A549 (cell line): ENCODE results near the gene FAM174C. TPM values are rescaled to one million over a fixed set of nuclear protein-coding genes. Genes with fewer than 3 reads are reported as not detected.

Experiments used
- ATAC-seq, 2 experiments: fragments of 200-7000 bp in 1 of 2; fragments of >200 bp in 1 of 2; cut with Nextera tagmentation in 1 of 2; cut with Tn5 transposase in 1 of 2; 3 replicates each; pipeline versions ENCODE4 v1.8.0 to v1.9.1; 2018 to 2020; ENCODE audit warnings: mild to moderate bottlenecking in 1 of 2, moderate library complexity in 1 of 2
- CTCF ChIA-PET: fragments of 300-600 bp; sonication (Branson Sonifier 250); formaldehyde crosslinking; extraction: SDS; loops from one replicate; lab custom pipeline; 2021; ENCODE audit warnings: antibody characterized with exemption, inconsistent platforms; lab: Yijun Ruan, JAX
- POLR2A ChIA-PET: fragments of 350-600 bp; formaldehyde crosslinking; extraction: SDS; loops from one replicate; lab custom pipeline; 2021; ENCODE audit warnings: antibody characterized with exemption, inconsistent platforms; lab: Yijun Ruan, JAX
- DNase-seq, 2 experiments: peaks; one replicate each; pipeline versions ENCODE4 v3.0.0 to v3.0.0-alpha.2; 2011 to 2016; ENCODE audit warnings: low read depth in 1 of 2, low spot score in 1 of 2
- FAIRE-seq: peaks from 2 replicates; lab custom pipeline; 2011; peaks lifted over from hg19 to GRCh38; lab: Jason Lieb, UNC
- H3K27ac ChIP-seq, 2 experiments: fragments of >200 bp; sonication (Bioruptor Twin); formaldehyde crosslinking; 3 replicates each; pipeline ENCODE4 v1.5.1; 2016 to 2017
- H3K4me1 ChIP-seq: fragments of >200 bp; sonication (Bioruptor Twin); formaldehyde crosslinking; 3 replicates; pipeline ENCODE4 v1.6.1; 2016
- H3K4me2 ChIP-seq: fragments of >200 bp; sonication (Bioruptor Twin); formaldehyde crosslinking; 3 replicates; pipeline ENCODE4 v1.6.1; 2016
- H3K4me3 ChIP-seq: fragments of >200 bp; sonication (Bioruptor Twin); formaldehyde crosslinking; 3 replicates; pipeline ENCODE4 v1.5.1; 2016
- H3K9me3 ChIP-seq: fragments of >200 bp; sonication (Bioruptor Twin); formaldehyde crosslinking; 3 replicates; pipeline ENCODE4 v1.6.1; 2016
- CHD4 ChIP-seq: fragments of 200-600 bp; sonication (generic); IDR thresholded peaks from 2 replicates; pipeline ENCODE4 v1.6.1; 2016; ENCODE audit warnings: antibody characterized with exemption, mild to moderate bottlenecking, borderline replicate concordance
- EHF ChIP-seq: fragments of 250-450 bp; sonication (Bioruptor Pico); IDR thresholded peaks from 2 replicates; pipeline ENCODE4 v1.5.0; 2020; ENCODE audit warnings: mild to moderate bottlenecking
- EHMT2 ChIP-seq: fragments of 200-600 bp; sonication (generic); IDR thresholded peaks from 2 replicates; pipeline ENCODE4 v1.6.1; 2016; ENCODE audit warnings: antibody characterized with exemption, low read depth, mild to moderate bottlenecking, moderate library complexity
- ESRRA ChIP-seq: fragments of 150-350 bp; IDR thresholded peaks from 2 replicates; pipeline ENCODE4 v1.6.1; 2014; ENCODE audit warnings: mild to moderate bottlenecking, low read length, borderline replicate concordance
- FOSL2 ChIP-seq, 2 experiments: fragments of 450-650 bp in 1 of 2; fragments of >200 bp in 1 of 2; sonication (Bioruptor Twin) in 1 of 2; formaldehyde crosslinking; IDR thresholded peaks; 2 replicates each; pipeline versions ENCODE4 v1.5.0 to v1.6.1; 2016 to 2020; ENCODE audit warnings: mild to moderate bottlenecking in 1 of 2, moderate library complexity in 1 of 2
- FOXS1 ChIP-seq: fragments of 250-450 bp; sonication (Bioruptor Pico); IDR thresholded peaks from 2 replicates; pipeline ENCODE4 v1.5.0; 2020; ENCODE audit warnings: mild to moderate bottlenecking, moderate library complexity
- MAFK ChIP-seq: fragments of 450-650 bp; IDR thresholded peaks from 2 replicates; pipeline ENCODE4 v1.6.1; 2014; ENCODE audit not compliant: partially characterized antibody
- MAZ ChIP-seq: fragments of 150-350 bp; IDR thresholded peaks from 2 replicates; pipeline ENCODE4 v1.6.1; 2014; ENCODE audit warnings: antibody characterized with exemption, low read depth, low read length, borderline replicate concordance
- POLR2A ChIP-seq: IDR thresholded peaks from 2 replicates; pipeline ENCODE4 v1.6.1; 2012; ENCODE audit warnings: mild to moderate bottlenecking, low read length
- POLR2AphosphoS2 ChIP-seq: conservative IDR thresholded peaks from 2 replicates; pipeline ENCODE4 v1.6.1; 2012; ENCODE audit warnings: low read length, improper control_type of control experiment, inconsistent platforms
- RAD21 ChIP-seq, 2 experiments: fragments of >200 bp in 1 of 2; sonication (Bioruptor Twin) in 1 of 2; formaldehyde crosslinking in 1 of 2; IDR thresholded peaks in 1 of 2; conservative IDR thresholded peaks in 1 of 2; 2 replicates in 1 of 2; 3 replicates in 1 of 2; pipeline ENCODE4 v1.6.1; 2012 to 2018; ENCODE audit warnings: inconsistent platforms in 1 of 2
- RARB ChIP-seq: fragments of 250-450 bp; sonication (Bioruptor Pico); IDR thresholded peaks from 2 replicates; pipeline ENCODE4 v1.8.0; 2021; ENCODE audit warnings: mild to moderate bottlenecking, moderate library complexity
- SREBF2 ChIP-seq: fragments of 450-650 bp; IDR thresholded peaks from 2 replicates; pipeline ENCODE4 v1.6.1; 2014; ENCODE audit warnings: mild to moderate bottlenecking, moderate library complexity
- TFCP2L1 ChIP-seq: fragments of 250-450 bp; sonication (Bioruptor Pico); IDR thresholded peaks from 2 replicates; pipeline ENCODE4 v1.5.0; 2021; ENCODE audit warnings: mild to moderate bottlenecking
- WGBS: methylation state at CpG from one replicate; pipeline ENCODE4 v1.1.6; 2017; ENCODE audit errors: missing lambda C conversion rate; 5-methylcytosine and 5-hydroxymethylcytosine counted together
- polyA plus RNA-seq, 4 experiments: library from polyadenylated mRNA; depleted of rRNA in 3 of 4; stranded (reverse); fragments of >200 nt; fragmentation: RNase III in 1 of 4; extraction: RNeasy Plus Mini Kit Qiagen cat#74134 plus additional on column Dnase treatment in 1 of 4; gene quantifications; 2 replicates in 3 of 4; 3 replicates in 1 of 4; pipeline ENCODE4 v1.2.3, GENCODE V29; 2011 to 2017
- TF ChIP-seq, protein P1 (sequence below): fragments of 450-650 bp; IDR thresholded peaks from 2 replicates; pipeline ENCODE4 v1.6.1; 2014; ENCODE audit warnings: antibody characterized with exemption
- TF ChIP-seq, protein P2 (sequence below): fragments of 250-450 bp; sonication (Bioruptor Pico); IDR thresholded peaks from 2 replicates; pipeline ENCODE4 v1.5.0; 2020; ENCODE audit warnings: low read depth, mild to moderate bottlenecking, moderate library complexity
- TF ChIP-seq, protein P3 (sequence below): fragments of 200-600 bp; sonication (generic); IDR thresholded peaks from 2 replicates; pipeline ENCODE4 v1.6.1; 2016; ENCODE audit warnings: antibody characterized with exemption, mild to moderate bottlenecking, moderate library complexity
- TF ChIP-seq, protein P4 (sequence below): fragments of 150-350 bp; IDR thresholded peaks from 2 replicates; pipeline ENCODE4 v1.6.1; 2014; ENCODE audit warnings: low read depth, mild to moderate bottlenecking, low read length
- TF ChIP-seq, protein P5 (sequence below): fragments of 250-450 bp; sonication (Bioruptor Pico); IDR thresholded peaks from 2 replicates; pipeline ENCODE4 v1.5.0; 2021; ENCODE audit warnings: mild to moderate bottlenecking, moderate library complexity, borderline replicate concordance
- TF ChIP-seq, protein P6 (sequence below): fragments of >200 bp; sonication (Bioruptor Twin); formaldehyde crosslinking; IDR thresholded peaks from 3 replicates; pipeline ENCODE4 v1.6.1; 2016
- TF ChIP-seq, protein P7 (sequence below): IDR thresholded peaks from 2 replicates; pipeline ENCODE4 v1.6.1; 2012

The FAM174C gene
- polyA plus RNA-seq, 2 of the 4 experiments (the other 2 are of a cell fraction): 24.8 to 37.1 TPM

DNA sequence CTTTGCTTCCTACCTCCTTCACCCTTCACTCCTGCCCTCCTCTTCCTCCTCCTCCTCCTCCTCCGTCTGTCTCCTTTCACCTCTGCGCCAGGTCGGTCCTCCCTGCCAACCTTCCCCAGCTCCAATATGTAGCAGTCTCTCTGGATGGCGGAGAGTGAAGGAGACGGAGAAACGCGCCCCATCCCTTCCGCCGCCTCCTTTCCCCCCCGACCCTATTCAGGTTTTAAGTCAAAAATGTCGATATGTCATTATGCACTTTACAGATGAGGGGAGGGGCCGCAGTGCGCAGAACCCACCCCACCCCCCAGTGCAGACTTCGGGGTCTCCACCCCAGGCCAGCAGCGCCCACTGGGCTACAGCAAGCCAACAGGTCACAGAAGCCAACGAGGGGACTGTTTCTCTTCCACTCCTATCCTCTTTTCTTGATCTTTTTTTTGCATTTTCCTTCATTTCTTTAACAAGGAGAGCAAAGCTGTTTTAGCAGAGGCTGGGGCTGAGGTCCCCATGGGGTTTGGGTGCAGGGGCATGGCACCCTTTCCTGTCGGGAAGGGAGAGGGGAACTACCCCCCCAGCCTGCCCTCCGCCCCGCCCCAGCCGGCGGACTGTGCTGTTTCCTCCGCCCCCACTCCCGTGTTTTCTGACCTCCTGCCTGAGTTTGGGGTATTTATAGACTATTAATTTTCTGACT lies 17.7 kb upstream of the FAM174C start:
- H3K27ac ChIP-seq: peak overlapping the region; percentile 98 to 99
- peak overlapping the region; percentile 29; the same call in 1 of the 3 replicates for H3K4me3 ChIP-seq
- FAIRE-seq (no peak), ATAC-seq (no peak), DNase-seq (no peak)
- POLR2A ChIA-PET: no interaction called here
- no peak for TF ChIP-seq SREBF2
- TF ChIP-seq MAFK: no peak
- TF ChIP-seq, protein P1, sequence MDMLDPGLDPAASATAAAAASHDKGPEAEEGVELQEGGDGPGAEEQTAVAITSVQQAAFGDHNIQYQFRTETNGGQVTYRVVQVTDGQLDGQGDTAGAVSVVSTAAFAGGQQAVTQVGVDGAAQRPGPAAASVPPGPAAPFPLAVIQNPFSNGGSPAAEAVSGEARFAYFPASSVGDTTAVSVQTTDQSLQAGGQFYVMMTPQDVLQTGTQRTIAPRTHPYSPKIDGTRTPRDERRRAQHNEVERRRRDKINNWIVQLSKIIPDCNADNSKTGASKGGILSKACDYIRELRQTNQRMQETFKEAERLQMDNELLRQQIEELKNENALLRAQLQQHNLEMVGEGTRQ: no peak
- TF ChIP-seq, protein P2, sequence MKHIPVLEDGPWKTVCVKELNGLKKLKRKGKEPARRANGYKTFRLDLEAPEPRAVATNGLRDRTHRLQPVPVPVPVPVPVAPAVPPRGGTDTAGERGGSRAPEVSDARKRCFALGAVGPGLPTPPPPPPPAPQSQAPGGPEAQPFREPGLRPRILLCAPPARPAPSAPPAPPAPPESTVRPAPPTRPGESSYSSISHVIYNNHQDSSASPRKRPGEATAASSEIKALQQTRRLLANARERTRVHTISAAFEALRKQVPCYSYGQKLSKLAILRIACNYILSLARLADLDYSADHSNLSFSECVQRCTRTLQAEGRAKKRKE (CRISPR knock-in tag): no peak
- TF ChIP-seq, protein P3, sequence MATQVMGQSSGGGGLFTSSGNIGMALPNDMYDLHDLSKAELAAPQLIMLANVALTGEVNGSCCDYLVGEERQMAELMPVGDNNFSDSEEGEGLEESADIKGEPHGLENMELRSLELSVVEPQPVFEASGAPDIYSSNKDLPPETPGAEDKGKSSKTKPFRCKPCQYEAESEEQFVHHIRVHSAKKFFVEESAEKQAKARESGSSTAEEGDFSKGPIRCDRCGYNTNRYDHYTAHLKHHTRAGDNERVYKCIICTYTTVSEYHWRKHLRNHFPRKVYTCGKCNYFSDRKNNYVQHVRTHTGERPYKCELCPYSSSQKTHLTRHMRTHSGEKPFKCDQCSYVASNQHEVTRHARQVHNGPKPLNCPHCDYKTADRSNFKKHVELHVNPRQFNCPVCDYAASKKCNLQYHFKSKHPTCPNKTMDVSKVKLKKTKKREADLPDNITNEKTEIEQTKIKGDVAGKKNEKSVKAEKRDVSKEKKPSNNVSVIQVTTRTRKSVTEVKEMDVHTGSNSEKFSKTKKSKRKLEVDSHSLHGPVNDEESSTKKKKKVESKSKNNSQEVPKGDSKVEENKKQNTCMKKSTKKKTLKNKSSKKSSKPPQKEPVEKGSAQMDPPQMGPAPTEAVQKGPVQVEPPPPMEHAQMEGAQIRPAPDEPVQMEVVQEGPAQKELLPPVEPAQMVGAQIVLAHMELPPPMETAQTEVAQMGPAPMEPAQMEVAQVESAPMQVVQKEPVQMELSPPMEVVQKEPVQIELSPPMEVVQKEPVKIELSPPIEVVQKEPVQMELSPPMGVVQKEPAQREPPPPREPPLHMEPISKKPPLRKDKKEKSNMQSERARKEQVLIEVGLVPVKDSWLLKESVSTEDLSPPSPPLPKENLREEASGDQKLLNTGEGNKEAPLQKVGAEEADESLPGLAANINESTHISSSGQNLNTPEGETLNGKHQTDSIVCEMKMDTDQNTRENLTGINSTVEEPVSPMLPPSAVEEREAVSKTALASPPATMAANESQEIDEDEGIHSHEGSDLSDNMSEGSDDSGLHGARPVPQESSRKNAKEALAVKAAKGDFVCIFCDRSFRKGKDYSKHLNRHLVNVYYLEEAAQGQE: no peak
- TF ChIP-seq FOSL2 (IDR thresholded peaks at IDR 0.05): no peak
- TF ChIP-seq FOSL2 (CRISPR knock-in tag; IDR thresholded peaks at IDR 0.05): no peak
- no peak for TF ChIP-seq TFCP2L1 (CRISPR knock-in tag)
- no peak for TF ChIP-seq CHD4
- TF ChIP-seq, protein P4, sequence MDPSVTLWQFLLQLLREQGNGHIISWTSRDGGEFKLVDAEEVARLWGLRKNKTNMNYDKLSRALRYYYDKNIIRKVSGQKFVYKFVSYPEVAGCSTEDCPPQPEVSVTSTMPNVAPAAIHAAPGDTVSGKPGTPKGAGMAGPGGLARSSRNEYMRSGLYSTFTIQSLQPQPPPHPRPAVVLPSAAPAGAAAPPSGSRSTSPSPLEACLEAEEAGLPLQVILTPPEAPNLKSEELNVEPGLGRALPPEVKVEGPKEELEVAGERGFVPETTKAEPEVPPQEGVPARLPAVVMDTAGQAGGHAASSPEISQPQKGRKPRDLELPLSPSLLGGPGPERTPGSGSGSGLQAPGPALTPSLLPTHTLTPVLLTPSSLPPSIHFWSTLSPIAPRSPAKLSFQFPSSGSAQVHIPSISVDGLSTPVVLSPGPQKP: no peak
- no peak for TF ChIP-seq EHMT2
- TF ChIP-seq RARB (CRISPR knock-in tag): no peak
- TF ChIP-seq, all 56 proteins: peak for 0
- CTCF ChIA-PET: interaction anchor here (8.4 to 18.7 kb wide), 2 partner anchors 10 to 14 kb away, joined by 107 to 500 read pairs; partner anchors contain the start of genes ATP5F1D and CIRBP
- WGBS: 47% methylated on average over 23 of the region's 23 CpGs
- peak overlapping the region; percentile 100 for H3K4me2 ChIP-seq
- H3K4me1 ChIP-seq: peaks cover 73% of the 10 kb centered on the region
- no peaks in the 10 kb centered on the region for H3K9me3 ChIP-seq

DNA sequence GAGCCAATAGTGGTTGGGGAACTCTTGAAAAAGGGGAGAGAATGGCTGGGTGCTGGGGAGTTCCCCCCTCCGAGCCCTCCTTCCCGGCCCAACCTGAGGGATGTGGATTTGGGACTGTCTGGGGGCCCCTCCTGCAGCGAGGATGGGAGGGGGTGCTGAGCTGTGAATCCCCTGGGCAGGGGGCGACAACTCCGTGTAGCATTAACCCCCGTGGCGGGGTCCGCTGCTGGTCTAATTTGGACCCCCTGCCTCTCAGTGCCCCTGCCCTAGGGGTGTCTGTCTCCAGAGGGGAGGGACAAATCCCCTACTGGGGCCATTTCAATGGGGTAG lies 17.2 kb upstream of the FAM174C start:
- CTCF ChIA-PET: interaction anchor here (8.4 to 18.7 kb wide), 2 partner anchors 9 to 14 kb away, joined by 107 to 500 read pairs; partner anchors contain the start of genes ATP5F1D and CIRBP
- TF ChIP-seq, protein P5, sequence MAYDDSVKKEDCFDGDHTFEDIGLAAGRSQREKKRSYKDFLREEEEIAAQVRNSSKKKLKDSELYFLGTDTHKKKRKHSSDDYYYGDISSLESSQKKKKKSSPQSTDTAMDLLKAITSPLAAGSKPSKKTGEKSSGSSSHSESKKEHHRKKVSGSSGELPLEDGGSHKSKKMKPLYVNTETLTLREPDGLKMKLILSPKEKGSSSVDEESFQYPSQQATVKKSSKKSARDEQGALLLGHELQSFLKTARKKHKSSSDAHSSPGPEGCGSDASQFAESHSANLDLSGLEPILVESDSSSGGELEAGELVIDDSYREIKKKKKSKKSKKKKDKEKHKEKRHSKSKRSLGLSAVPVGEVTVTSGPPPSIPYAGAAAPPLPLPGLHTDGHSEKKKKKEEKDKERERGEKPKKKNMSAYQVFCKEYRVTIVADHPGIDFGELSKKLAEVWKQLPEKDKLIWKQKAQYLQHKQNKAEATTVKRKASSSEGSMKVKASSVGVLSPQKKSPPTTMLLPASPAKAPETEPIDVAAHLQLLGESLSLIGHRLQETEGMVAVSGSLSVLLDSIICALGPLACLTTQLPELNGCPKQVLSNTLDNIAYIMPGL (CRISPR knock-in tag): no peak
- TF ChIP-seq, protein P6, sequence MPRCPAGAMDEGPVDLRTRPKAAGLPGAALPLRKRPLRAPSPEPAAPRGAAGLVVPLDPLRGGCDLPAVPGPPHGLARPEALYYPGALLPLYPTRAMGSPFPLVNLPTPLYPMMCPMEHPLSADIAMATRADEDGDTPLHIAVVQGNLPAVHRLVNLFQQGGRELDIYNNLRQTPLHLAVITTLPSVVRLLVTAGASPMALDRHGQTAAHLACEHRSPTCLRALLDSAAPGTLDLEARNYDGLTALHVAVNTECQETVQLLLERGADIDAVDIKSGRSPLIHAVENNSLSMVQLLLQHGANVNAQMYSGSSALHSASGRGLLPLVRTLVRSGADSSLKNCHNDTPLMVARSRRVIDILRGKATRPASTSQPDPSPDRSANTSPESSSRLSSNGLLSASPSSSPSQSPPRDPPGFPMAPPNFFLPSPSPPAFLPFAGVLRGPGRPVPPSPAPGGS: no peak
- TF ChIP-seq EHMT2 (no peak), ESRRA (no peak), FOXS1 (no peak), POLR2A (no peak), CHD4 (no peak), RAD21 (conservative IDR thresholded peaks at IDR 0.05 in 1 of 2, IDR thresholded peaks at IDR 0.05 in 1 of 2) (no peak), POLR2AphosphoS2 (no peak; the same call in 1 of the 2 replicates), MAZ (no peak), SREBF2 (no peak), EHF (CRISPR knock-in tag) (no peak)
- TF ChIP-seq, protein P7, sequence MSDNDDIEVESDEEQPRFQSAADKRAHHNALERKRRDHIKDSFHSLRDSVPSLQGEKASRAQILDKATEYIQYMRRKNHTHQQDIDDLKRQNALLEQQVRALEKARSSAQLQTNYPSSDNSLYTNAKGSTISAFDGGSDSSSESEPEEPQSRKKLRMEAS: no peak
- Histone ChIP-seq H3K9me3 (no peaks in the 10 kb centered on the region), H3K27ac (peak overlapping the region; percentile 98 to 99), H3K4me2 (peak overlapping the region; percentile 100), H3K4me1 (peaks cover 78% of the 10 kb centered on the region), H3K4me3 (peak overlapping the region; percentile 29; the same call in 1 of the 3 replicates)
- no peak for DNase-seq
- POLR2A ChIA-PET: no interaction called here
- ATAC-seq: no peak
- WGBS: 72% methylated on average over 6 of the region's 8 CpGs
- FAIRE-seq: no peak
